IPS-NIHi7 (cell line): ENCODE results near the gene VSTM2B.
A peak's percentile ranks its signal among the peaks of the same experiment; 100 is the strongest.

Experiments
- DNase-seq: peaks from one replicate; pipeline ENCODE4 v3.0.0; 2012; ENCODE audit warnings: mixed read lengths; ENCODE audit errors: extremely low spot score

VSTM2B gene

DNA sequence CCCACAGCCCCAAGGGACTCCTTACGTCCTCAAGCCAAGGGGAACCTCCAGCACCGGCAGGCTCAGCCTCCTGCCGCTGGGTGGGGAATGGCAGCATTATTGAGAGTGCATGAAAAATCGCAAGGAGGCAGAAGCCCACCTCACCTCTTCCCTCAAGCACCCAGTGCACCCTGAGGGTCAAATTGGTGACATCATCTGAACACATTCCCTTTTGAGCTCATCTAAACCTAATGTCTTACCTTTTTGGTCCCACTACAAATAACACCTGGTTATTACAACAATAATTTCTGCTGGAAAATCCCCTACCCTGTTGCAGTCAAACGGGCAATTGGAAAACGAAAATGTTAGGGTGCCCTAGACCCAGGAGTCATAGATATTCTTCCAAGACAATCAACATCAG lies 68.1 kb downstream of the VSTM2B start:
- no peak for DNase-seq

GRCh38 chr19:29596080-29596727 lies 70.4 kb downstream of the VSTM2B start:
- peak; percentile 41 for DNase-seq

- no peak for DNase-seq
These were observed 71.2 kb downstream of the VSTM2B start for GRCh38 chr19:29596885-29597525.

DNA sequence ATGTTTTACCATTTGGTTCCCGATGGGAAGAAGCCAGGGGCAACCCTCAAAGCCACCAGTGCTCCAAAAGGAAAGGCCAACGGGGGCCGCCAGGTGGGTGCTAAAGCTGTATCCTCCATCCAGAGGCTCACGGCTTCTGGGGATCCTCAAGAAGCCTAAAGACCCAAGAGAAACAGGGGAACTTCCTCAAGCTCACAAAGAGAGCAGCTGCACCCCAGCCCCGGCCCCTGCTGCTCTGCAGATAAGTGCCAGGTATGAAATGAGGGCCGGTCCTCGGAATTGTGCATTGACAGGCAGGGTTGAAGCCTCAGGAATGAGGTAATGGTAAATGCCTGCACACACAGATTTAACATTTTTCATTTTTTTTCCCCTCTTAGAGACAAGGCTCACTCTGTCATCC lies 72.2 kb downstream of the VSTM2B start:
- no peak for DNase-seq

DNA sequence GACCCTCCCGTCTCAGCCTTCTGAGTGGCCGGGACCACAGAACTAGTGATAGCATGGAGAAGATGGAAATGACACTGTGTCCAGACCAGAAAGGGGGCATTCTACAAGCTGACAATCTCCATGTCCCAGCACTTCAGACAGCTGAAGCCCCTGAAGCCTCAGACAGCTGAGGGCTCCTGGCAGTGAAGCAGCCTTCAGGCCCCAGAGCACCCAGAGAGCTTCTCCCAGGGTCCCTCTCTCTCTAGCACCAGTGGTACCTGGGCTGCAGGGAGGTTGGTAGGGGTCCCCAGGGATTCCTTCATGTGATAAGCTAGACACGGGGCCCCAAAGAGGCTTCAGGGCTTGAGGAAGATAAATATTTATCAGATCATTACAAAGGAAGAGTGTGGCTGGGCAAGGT lies 72.7 kb downstream of the VSTM2B start:
- DNase-seq, result no peak

GRCh38 chr19:29603308-29603707 lies 77.5 kb downstream of the VSTM2B start:
- DNase-seq, result no peak

- peak; percentile 98 for DNase-seq
These were observed 80.0 kb downstream of the VSTM2B start, which contains the start of gene POP4 for GRCh38 chr19:29605653-29606419. Gene POP4 (plus strand): TSS chr19:29606283. CDS start chr19:29606319, 36 bp downstream.

DNA sequence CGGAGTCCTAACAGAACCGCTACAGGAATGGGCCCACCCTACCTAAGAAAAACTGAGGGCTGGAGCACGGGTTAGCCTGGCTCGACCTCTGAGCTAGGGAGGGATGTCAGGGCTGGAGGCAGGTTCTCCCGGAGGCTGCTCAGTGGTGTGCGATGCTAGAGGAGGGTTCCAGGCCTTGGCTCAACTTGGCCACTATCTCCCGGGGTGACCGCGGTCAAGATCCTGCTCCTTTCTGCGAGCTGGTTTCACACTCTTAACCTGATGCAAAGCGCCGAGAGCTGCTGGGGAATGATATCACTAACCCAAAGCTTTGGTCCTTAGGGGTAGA lies 80.6 kb downstream of the VSTM2B start:
- no peak for DNase-seq

DNA sequence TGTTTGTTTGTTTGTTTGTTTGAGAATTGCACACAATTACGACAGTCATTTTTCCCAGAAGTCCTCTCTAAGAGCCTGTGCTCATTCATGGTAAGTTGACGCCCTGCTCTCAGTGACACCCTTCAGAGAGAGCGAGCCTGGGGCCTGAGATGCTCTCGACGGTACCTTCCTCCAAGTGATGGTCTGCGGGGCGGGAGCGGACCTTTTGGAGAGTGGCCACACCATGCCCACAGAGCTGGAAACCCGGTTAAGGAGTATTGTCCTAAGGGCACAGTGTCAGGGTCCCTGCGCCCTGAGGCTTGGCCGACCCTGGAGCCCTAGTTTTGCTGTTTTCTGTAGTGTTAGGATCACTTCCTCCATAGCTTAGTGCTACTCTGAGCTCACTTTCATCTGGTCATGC lies 83.8 kb downstream of the VSTM2B start:
- DNase-seq, result no peak

DNA sequence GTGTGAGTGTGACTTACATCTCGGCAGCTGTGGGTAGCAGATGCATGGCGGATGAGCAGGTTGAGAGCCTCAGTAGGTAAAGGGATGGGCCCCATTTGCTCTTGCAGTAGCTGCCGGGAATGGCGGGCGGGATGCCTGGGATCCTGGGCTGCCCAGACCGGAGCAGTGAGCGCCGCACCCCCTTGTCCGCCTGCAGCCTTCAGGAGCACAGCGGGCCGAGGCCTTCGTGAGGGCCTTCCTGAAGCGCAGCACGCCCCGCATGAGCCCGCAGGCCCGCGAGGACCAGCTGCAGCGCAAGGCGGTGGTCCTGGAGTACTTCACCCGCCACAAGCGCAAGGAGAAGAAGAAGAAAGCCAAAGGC lies 84.4 kb downstream of the VSTM2B start:
- no peak for DNase-seq

DNA sequence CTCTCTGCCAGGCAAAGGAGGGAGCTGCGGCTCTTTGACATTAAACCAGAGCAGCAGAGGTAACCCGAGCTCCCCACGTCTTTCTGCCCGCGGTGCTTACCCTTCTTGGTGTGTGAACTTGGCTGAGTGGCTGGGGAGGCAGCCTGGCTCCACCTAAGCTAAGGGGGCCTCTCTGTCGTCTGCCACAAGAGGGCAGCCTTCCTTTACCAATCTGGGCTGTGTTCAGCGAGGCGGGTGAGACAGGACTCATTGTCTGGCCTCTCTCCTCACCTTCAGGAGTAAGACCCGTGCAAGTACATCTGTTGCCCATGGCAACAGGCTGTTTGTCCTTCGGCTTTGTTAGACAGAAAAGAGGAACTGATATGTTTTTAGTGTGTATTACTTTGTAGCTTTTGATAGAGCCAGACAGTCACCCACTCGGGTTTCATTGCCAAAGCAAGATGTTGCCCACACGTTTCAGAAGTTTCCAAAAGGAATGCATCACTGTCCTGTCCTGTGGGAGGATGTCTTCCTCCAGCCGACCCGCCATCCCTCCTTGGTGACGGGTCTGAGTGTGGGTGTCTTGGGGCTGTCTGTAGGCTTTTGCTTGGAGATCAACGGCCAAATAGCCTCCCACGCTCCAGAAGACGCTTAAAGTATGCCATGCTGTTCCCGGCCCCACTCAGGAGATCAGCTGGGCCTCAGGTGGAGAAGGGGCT lies 84.9 kb downstream of the VSTM2B start:
- DNase-seq, result peak; percentile 95

- DNase-seq, result no peak
These were observed 86.3 kb downstream of the VSTM2B start for GRCh38 chr19:29612121-29612520.

- no peak for DNase-seq
These were observed 87.2 kb downstream of the VSTM2B start for GRCh38 chr19:29612801-29613595.

DNA sequence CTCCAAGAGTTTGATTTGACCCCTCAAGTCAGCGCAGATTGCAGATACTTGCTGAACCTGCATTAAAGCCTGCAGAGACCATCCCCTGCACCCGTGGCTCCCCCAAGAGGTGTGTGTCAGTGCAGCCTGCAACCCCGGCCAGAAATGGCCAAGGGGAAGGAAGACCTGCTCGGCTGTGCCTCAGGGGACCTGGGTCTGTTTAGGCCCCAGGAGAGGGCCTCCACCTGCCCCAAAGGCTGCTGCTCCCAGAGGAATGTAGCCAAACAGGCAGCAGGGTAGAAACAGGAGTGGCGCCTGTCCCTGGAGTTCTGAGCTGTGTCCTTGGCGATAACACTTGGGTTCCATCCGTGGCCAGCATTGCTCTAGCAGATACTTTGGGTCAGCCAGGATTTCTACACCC lies 88.3 kb downstream of the VSTM2B start:
- no peak for DNase-seq
